Measurements from ENCODE around the gene SPI1.
"Not testable (repeated sequence)": the region's sequence is repeated elsewhere in the genome, so short reads cannot be mapped to it uniquely, and the experiment has no call there.

Gene SPI1

DNA sequence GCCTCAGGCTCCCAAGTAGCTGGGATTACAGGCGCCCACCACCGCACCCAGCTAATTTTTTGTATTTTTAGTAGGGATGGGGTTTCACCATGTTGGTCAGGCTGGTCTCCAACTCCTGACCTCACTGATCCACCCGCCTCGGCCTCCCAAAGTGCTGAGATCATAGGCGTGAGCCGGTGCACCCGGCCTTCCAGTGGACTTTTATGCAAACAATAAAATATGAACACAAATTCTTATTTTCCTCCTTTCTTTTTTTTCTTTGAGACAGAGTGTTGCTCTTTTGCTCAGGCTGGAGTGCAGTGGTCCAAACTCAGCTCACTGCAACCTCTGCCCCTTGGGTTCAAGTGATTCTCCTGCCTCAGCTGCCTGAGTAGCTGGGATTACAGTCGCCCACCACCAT, 61.8 kb downstream of the SPI1 start:
- DNase-seq, result not testable (repeated sequence)

DNA sequence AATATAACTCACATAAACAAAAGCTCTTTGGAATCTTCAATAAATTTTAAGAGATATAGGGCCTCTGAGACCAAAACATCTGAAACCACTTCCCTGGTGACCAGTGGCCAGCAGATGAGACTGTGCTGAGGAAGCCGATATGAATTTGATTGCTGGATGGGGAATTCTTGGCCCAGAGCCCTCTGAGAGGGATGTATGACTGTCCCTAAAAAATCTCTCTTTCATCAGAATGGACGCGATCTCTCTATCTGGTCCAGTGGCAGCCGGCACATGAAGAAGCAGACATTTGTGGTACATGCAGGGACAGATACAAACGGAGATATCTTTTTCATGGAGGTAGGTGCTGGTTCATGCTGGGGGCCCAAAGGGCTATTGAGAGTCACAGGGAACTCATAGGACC, 63.4 kb downstream of the SPI1 start:
- no peak for DNase-seq

- no peak for DNase-seq
These were observed 70.1 kb downstream of the SPI1 start for GRCh38 chr11:47308050-47308823.

DNA sequence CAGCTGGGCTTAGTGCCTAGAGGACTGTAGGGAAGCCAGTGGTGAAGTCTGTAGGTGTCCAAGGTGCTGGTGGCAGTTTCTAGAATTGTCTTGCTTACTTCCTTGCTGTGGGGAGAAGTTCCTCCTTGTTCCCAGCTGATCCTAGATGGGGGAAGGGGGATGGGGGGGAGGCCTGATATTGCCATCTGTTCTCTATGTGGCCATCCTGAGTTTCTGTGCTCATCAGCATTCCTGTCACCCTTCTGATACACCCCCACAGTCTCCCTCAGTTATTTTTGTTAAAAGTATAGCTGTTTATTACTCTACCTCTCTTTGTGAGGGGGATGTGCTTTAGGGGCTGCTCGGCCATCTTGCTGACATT, 71.9 kb downstream of the SPI1 start:
- no peak for DNase-seq

- DNase-seq, result no peak
These were observed 72.4 kb downstream of the SPI1 start for GRCh38 chr11:47305734-47306483.

All from stimulated activated CD8-positive, alpha-beta memory T cell treated with anti-CD3 and anti-CD28 coated beads, Interleukin-4, amount 100 ng/mL, for 48 hours (primary cell).